DMS79 (cell line): Measurements from ENCODE around the gene MAPK11.
"Not testable (repeated sequence)": the region's sequence is repeated elsewhere in the genome, so short reads cannot be mapped to it uniquely, and the experiment has no call there.

ENCODE experiments used
- DNase-seq: peaks from one replicate; lab custom pipeline; 2025; lab: John Stamatoyannopoulos, UW

MAPK11 gene

GRCh38 chr22:50276143-50276542, 6.0 kb upstream of the MAPK11 start:
- DNase-seq, result no peak

GRCh38 chr22:50275181-50276055, 5.2 kb upstream of the MAPK11 start:
- no peak for DNase-seq

- no peak for DNase-seq
Measured at GRCh38 chr22:50274771-50275170, 4.6 kb upstream of the MAPK11 start.

GRCh38 chr22:50274311-50274710, 4.1 kb upstream of the MAPK11 start:
- DNase-seq, result no peak

- not testable (repeated sequence) for DNase-seq
Measured at GRCh38 chr22:50273781-50274180, 3.6 kb upstream of the MAPK11 start.

- DNase-seq, result not testable (repeated sequence)
Measured at GRCh38 chr22:50273352-50273751, 3.2 kb upstream of the MAPK11 start.

- DNase-seq, result no peak
Measured at GRCh38 chr22:50272044-50272802, 2.0 kb upstream of the MAPK11 start.

- no peak for DNase-seq
Measured at GRCh38 chr22:50271519-50271970, 1.4 kb upstream of the MAPK11 start.

GRCh38 chr22:50270666-50271394, 650 bp upstream of the MAPK11 start:
- DNase-seq, result no peak

GRCh38 chr22:50269573-50269969, 609 bp downstream of the MAPK11 start:
- DNase-seq, result no peak

- DNase-seq, result no peak
Measured at GRCh38 chr22:50268655-50269113, 1.5 kb downstream of the MAPK11 start.

- no peak for DNase-seq
Measured at GRCh38 chr22:50267591-50268390, 2.4 kb downstream of the MAPK11 start.

- no peak for DNase-seq
Measured at GRCh38 chr22:50266994-50267393, 3.2 kb downstream of the MAPK11 start.

GRCh38 chr22:50264946-50265669, 5.1 kb downstream of the MAPK11 start:
- DNase-seq, result no peak

- no peak for DNase-seq
Measured at GRCh38 chr22:50264104-50264745, 6.0 kb downstream of the MAPK11 start.

- no peak for DNase-seq
Measured at GRCh38 chr22:50262973-50263617, 7.1 kb downstream of the MAPK11 start.

GRCh38 chr22:50262460-50262911, 7.7 kb downstream of the MAPK11 start:
- no peak for DNase-seq

GRCh38 chr22:50261615-50262459, 8.3 kb downstream of the MAPK11 start, which contains the start of gene MAPK12:
TSS of gene MAPK12 (minus strand) at chr22:50261683. CDS start at chr22:50261509, 174 bp downstream.
- DNase-seq, result no peak
